Cardiac muscle cell (in vitro differentiated cells and primary cell): ENCODE results near the gene SNAPC4. TPM values are rescaled to one million over a fixed set of nuclear protein-coding genes. Genes with fewer than 3 reads are reported as not detected.
"Not testable (repeated sequence)": the region's sequence is repeated elsewhere in the genome, so short reads cannot be mapped to it uniquely, and the experiment has no call there.

Experiments
- DNase-seq, 2 donors: peaks; one replicate each; pipeline versions ENCODE4 v3.0.0 to v3.0.0-alpha.2; 2010 to 2017; ENCODE audit warnings: low read depth in 1 of 2, low spot score in 1 of 2
- H3K27ac ChIP-seq: fragments of 200-600 bp; sonication (generic); 2 replicates; pipeline ENCODE4 v1.5.1; 2016
- H3K27me3 ChIP-seq: fragments of 200-600 bp; sonication (generic); 2 replicates; pipeline ENCODE4 v1.6.0; 2016; ENCODE audit warnings: control low read depth
- H3K36me3 ChIP-seq: fragments of 200-600 bp; sonication (generic); 2 replicates; pipeline ENCODE4 v1.5.1; 2016; ENCODE audit warnings: control low read depth
- H3K4me1 ChIP-seq: fragments of 200-600 bp; sonication (generic); 2 replicates; pipeline ENCODE4 v1.8.1; 2017; ENCODE audit warnings: low read depth, mild to moderate bottlenecking, mixed run types
- H3K4me3 ChIP-seq: fragments of 200-600 bp; sonication (generic); 2 replicates; pipeline ENCODE4 v1.5.1; 2016; ENCODE audit warnings: mild to moderate bottlenecking
- H3K9me3 ChIP-seq: fragments of 200-600 bp; sonication (generic); 2 replicates; pipeline ENCODE4 v1.5.1; 2017; ENCODE audit warnings: low read depth, mild to moderate bottlenecking, control low read depth
- CTCF ChIP-seq: IDR thresholded peaks from 2 replicates; pipeline ENCODE4 v1.5.1; 2012; ENCODE audit warnings: low read depth, mild to moderate bottlenecking, low read length
- polyA plus RNA-seq: library from polyadenylated mRNA; unstranded; fragments of >200 nt; fragmentation: Nextera tagmentation; extraction: Ambion mirVana; gene quantifications from 2 replicates; pipeline ENCODE4 v1.2.1, GENCODE V29; 2016
- total RNA-seq: library from RNA; depleted of rRNA; stranded (reverse); fragments of >200 nt; gene quantifications from 2 replicates; pipeline ENCODE4 v1.2.3, GENCODE V29; 2016

Gene SNAPC4
- total and polyA plus RNA-seq, 2 experiments from 2014 or later, result 7.7 to 12.7 TPM

GRCh38 chr9:136355616-136356557, 44.1 kb downstream of the SNAPC4 start:
- Histone ChIP-seq H3K27ac (no peak overlapping the region), H3K4me3 (no peak overlapping the region), H3K9me3 (no peaks in the 10 kb centered on the region), H3K4me1 (peaks cover 15% of the 10 kb centered on the region), H3K36me3 (peaks cover 14% of the 10 kb centered on the region), H3K27me3 (no peaks in the 10 kb centered on the region)
- DNase-seq, result no peak
- TF ChIP-seq CTCF, result no peak

GRCh38 chr9:136354592-136355085, 45.3 kb downstream of the SNAPC4 start:
- DNase-seq, result peak in 1 of 2 donors; percentile 49
- no peak for TF ChIP-seq CTCF
- no peaks in the 10 kb centered on the region for H3K27me3 ChIP-seq
- peaks cover 14% of the 10 kb centered on the region for H3K36me3 ChIP-seq
- H3K4me3 ChIP-seq, result no peak overlapping the region
- peaks cover 15% of the 10 kb centered on the region for H3K4me1 ChIP-seq
- peak overlapping the region; percentile 90 for H3K27ac ChIP-seq
- no peaks in the 10 kb centered on the region for H3K9me3 ChIP-seq

- peak in 1 of 2 donors; percentile 42 for DNase-seq
- no peak overlapping the region for H3K4me3 ChIP-seq
- peak overlapping the region; percentile 90 for H3K27ac ChIP-seq
- H3K27me3 ChIP-seq, result no peaks in the 10 kb centered on the region
- no peaks in the 10 kb centered on the region for H3K9me3 ChIP-seq
- peaks cover 15% of the 10 kb centered on the region for H3K4me1 ChIP-seq
- TF ChIP-seq CTCF, result no peak
- H3K36me3 ChIP-seq, result peaks cover 14% of the 10 kb centered on the region
These were observed 46.0 kb downstream of the SNAPC4 start for GRCh38 chr9:136353757-136354488.

- TF ChIP-seq CTCF, result no peak
- Histone ChIP-seq H3K9me3 (no peaks in the 10 kb centered on the region), H3K4me3 (no peak overlapping the region), H3K27ac (peak overlapping the region; percentile 90), H3K4me1 (peaks cover 15% of the 10 kb centered on the region), H3K36me3 (peaks cover 11% of the 10 kb centered on the region), H3K27me3 (no peaks in the 10 kb centered on the region)
- DNase-seq, result no peak
These were observed 46.9 kb downstream of the SNAPC4 start for GRCh38 chr9:136353088-136353487.

- no peak for TF ChIP-seq CTCF
- H3K9me3 ChIP-seq, result no peaks in the 10 kb centered on the region
- peaks cover 10% of the 10 kb centered on the region for H3K36me3 ChIP-seq
- peak overlapping the region; percentile 90 for H3K27ac ChIP-seq
- H3K27me3 ChIP-seq, result no peaks in the 10 kb centered on the region
- H3K4me1 ChIP-seq, result peaks cover 15% of the 10 kb centered on the region
- no peak overlapping the region for H3K4me3 ChIP-seq
- DNase-seq, result no peak
These were observed 47.3 kb downstream of the SNAPC4 start for GRCh38 chr9:136352682-136353081.

- DNase-seq, H3K36me3 ChIP-seq, H3K9me3 ChIP-seq, H3K4me3 ChIP-seq, H3K27ac ChIP-seq, H3K27me3 ChIP-seq: not testable (repeated sequence)
- H3K4me1 ChIP-seq, result peaks cover 15% of the 10 kb centered on the region
These were observed 48.1 kb downstream of the SNAPC4 start for GRCh38 chr9:136351868-136352267.
